K562 (cell line): ENCODE data around the gene TMEM95. TPM values are rescaled to one million over a fixed set of nuclear protein-coding genes. Genes with fewer than 3 reads are reported as not detected.
A peak's percentile ranks its signal among the peaks of the same experiment; 100 is the strongest.

Source experiments
- CREB3 ChIP-seq: fragments of 450-650 bp; conservative IDR thresholded peaks from 2 replicates; pipeline ENCODE4 v1.6.1; 2016; ENCODE audit warnings: missing genetic modification characterization, low read depth, mild to moderate bottlenecking, missing compliant biosample characterization, moderate library complexity
- DPF2 ChIP-seq: fragments of 450-650 bp; IDR thresholded peaks from 2 replicates; pipeline ENCODE4 v1.6.1; 2016
- FOXA3 ChIP-seq, 2 experiments: fragments of 450-650 bp in 1 of 2; sonication (generic) in 1 of 2; formaldehyde crosslinking; IDR thresholded peaks in 1 of 2; conservative IDR thresholded peaks in 1 of 2; 2 replicates each; pipeline versions ENCODE4 v1.4.0 to v1.8.0; 2020 to 2022; ENCODE audit warnings: mild to moderate bottlenecking in 2 of 2, missing genetic modification reagents in 1 of 2
- HEY1 ChIP-seq: fragments of 250-450 bp; sonication (Bioruptor Pico); IDR thresholded peaks from 2 replicates; pipeline ENCODE4 v1.5.0; 2020; ENCODE audit warnings: mild to moderate bottlenecking, moderate library complexity, borderline replicate concordance
- ID3 ChIP-seq, 2 experiments: fragments of 250-450 bp in 1 of 2; fragments of 450-650 bp in 1 of 2; sonication (Bioruptor Pico) in 1 of 2; IDR thresholded peaks; 2 replicates each; pipeline versions ENCODE4 v1.6.1 to v1.8.0; 2016 to 2021; ENCODE audit warnings: mild to moderate bottlenecking in 2 of 2, moderate library complexity in 2 of 2, missing compliant biosample characterization in 1 of 2, missing genetic modification characterization in 1 of 2
- NR2C1 ChIP-seq, 2 experiments: fragments of 450-650 bp; IDR thresholded peaks; 2 replicates each; pipeline ENCODE4 v1.6.1; 2017; ENCODE audit warnings: mild to moderate bottlenecking in 2 of 2, antibody characterized with exemption in 1 of 2, inconsistent platforms in 1 of 2, missing compliant biosample characterization in 1 of 2, missing genetic modification characterization in 1 of 2
- POLR3A ChIP-seq: IDR thresholded peaks from 2 replicates; pipeline ENCODE4 v1.6.1; 2011; ENCODE audit warnings: borderline replicate concordance, mild to moderate bottlenecking, moderate library complexity; ENCODE audit not compliant: insufficient read length, insufficient read depth; ENCODE audit errors: extremely low read depth
- RAD51 ChIP-seq: fragments of 450-650 bp; IDR thresholded peaks from 2 replicates; pipeline ENCODE4 v1.7.1; 2016; ENCODE audit warnings: low read depth, mild to moderate bottlenecking, borderline replicate concordance
- RCOR1 ChIP-seq, 2 experiments: IDR thresholded peaks; 2 replicates each; pipeline ENCODE4 v1.6.1; 2012; ENCODE audit warnings: low read depth in 2 of 2, low read length in 2 of 2, borderline replicate concordance in 1 of 2, improper control_type of control experiment in 1 of 2
- RREB1 ChIP-seq: fragments of 250-450 bp; sonication (Bioruptor Pico); IDR thresholded peaks from 2 replicates; pipeline ENCODE4 v1.4.0; 2020
- SMARCB1 ChIP-seq: IDR thresholded peaks from 2 replicates; pipeline ENCODE4 v1.6.1; 2011; ENCODE audit warnings: improper control_type of control experiment, low read depth; ENCODE audit not compliant: insufficient read length
- TEAD1 ChIP-seq, 2 experiments: fragments of 450-650 bp in 1 of 2; sonication (generic) in 1 of 2; formaldehyde crosslinking; IDR thresholded peaks; 2 replicates each; pipeline versions ENCODE4 v1.4.0 to v1.8.0; 2020 to 2022; ENCODE audit warnings: mild to moderate bottlenecking in 2 of 2, missing genetic modification reagents in 1 of 2
- THRA ChIP-seq: fragments of 450-650 bp; IDR thresholded peaks from 2 replicates; pipeline ENCODE4 v1.6.1; 2017; ENCODE audit warnings: mild to moderate bottlenecking, moderate library complexity
- ZNF707 ChIP-seq: fragments of 250-450 bp; sonication (Bioruptor Pico); conservative IDR thresholded peaks from 2 replicates; pipeline ENCODE4 v1.8.0; 2022; ENCODE audit warnings: inconsistent platforms, mild to moderate bottlenecking, moderate library complexity
- polyA plus RNA-seq, 8 experiments: library from polyadenylated mRNA; depleted of rRNA in 4 of 8; stranded (reverse) in 5 of 8; unstranded in 3 of 8; fragments of >200 nt; fragmentation: Nextera tagmentation in 2 of 8; fragmentation: Illumina TruSeq in 1 of 8; extraction: Ambion mirVana in 2 of 8; extraction: Trizol in 1 of 8; gene quantifications; 2 replicates each; pipeline versions ENCODE4 v1.2.1 to v1.2.3, GENCODE V29; 2011 to 2014; ENCODE audit warnings: inconsistent platforms in 1 of 8, missing spikeins in 1 of 8
- total RNA-seq, 7 experiments: library from RNA; depleted of rRNA in 6 of 7; stranded (reverse); fragments of >200 nt in 6 of 7; fragmentation: Illumina TruSeq in 2 of 7; extraction: Trizol in 2 of 7; gene quantifications; 2 replicates each; pipeline versions ENCODE4 v1.2.1 to v1.2.3, GENCODE V29; 2011 to 2021; ENCODE audit warnings: low replicate concordance in 1 of 7

Gene TMEM95
- total and polyA plus RNA-seq, 9 of the 15 experiments (the other 6 are each of a cell fraction or from before 2014, with no cell fraction given), result not detected

GRCh38 chr17:7329374-7329996 is 25.5 kb upstream of the TMEM95 start (continued):
- TF ChIP-seq ID3 (CRISPR knock-in tag; IDR thresholded peaks at IDR 0.05) (no peak), ID3 (tag; IDR thresholded peaks at IDR 0.05) (no peak), RREB1 (no peak), RAD51 (no peak), POLR3A (no peak), THRA (no peak), CREB3 (tag) (no peak), ZNF707 (CRISPR knock-in tag) (no peak), TEAD1 (CRISPR knock-in tag; IDR thresholded peaks at IDR 0.05) (no peak), RCOR1 (IDR thresholded peaks at IDR 0.05; ENCODE audit: borderline replicate concordance in 1 of 2, low read depth in 2 of 2, low read length in 2 of 2) (0 out of 4 replicates have a peak, but pooled peaks of 1 of the 2 experiments have one; percentile 13), DPF2 (no peak), FOXA3 (CRISPR knock-in tag; conservative IDR thresholded peaks at IDR 0.05 in 1 of 2, IDR thresholded peaks at IDR 0.05 in 1 of 2) (no peak), HEY1 (no peak), NR2C1 (IDR thresholded peaks at IDR 0.05) (0 out of 2 replicates have a peak, but pooled peaks have one; percentile 23), NR2C1 (tag; IDR thresholded peaks at IDR 0.05) (no peak), SMARCB1 (no peak)
